IMR-90 (cell line): ENCODE results near the gene RET. TPM values are rescaled to one million over a fixed set of nuclear protein-coding genes. Genes with fewer than 3 reads are reported as not detected.

ENCODE experiments used
- ATAC-seq: fragments of 200-7000 bp; cut with Tn5 transposase; 2 replicates; pipeline ENCODE4 v1.9.1; 2020; ENCODE audit warnings: low read depth, mild to moderate bottlenecking, moderate library complexity
- BruUV-seq: library from RNA; stranded (reverse); fragments of 400-500 nt; replicated peaks from 2 replicates; lab custom pipeline; 2021; lab: Mats Ljungman, UMichigan
- CTCF ChIA-PET: fragments of 300-600 bp; formaldehyde crosslinking; extraction: SDS; loops from one replicate; lab custom pipeline; 2021; ENCODE audit warnings: antibody characterized with exemption; lab: Yijun Ruan, JAX
- POLR2A ChIA-PET: fragments of 300-600 bp; sonication (Branson Sonifier 250); formaldehyde crosslinking; loops from one replicate; lab custom pipeline; 2022; ENCODE audit warnings: antibody characterized with exemption; ENCODE audit not compliant: unreplicated experiment; lab: Charles Lee
- DNase-seq: peaks from one replicate; pipeline ENCODE4 v3.0.0; 2013
- H2AFZ ChIP-seq: replicated peaks from 2 replicates; pipeline ENCODE3; 2013; ENCODE audit warnings: low read length, mild to moderate bottlenecking; ENCODE audit not compliant: poor library complexity
- H2AK5ac ChIP-seq: 2 replicates; pipeline ENCODE4 v1.6.1; 2013; ENCODE audit warnings: low read depth, low read length, inconsistent platforms
- H2AK9ac ChIP-seq: replicated peaks from 2 replicates; pipeline ENCODE3; 2013; ENCODE audit warnings: mild to moderate bottlenecking, low read depth, low read length, moderate library complexity; ENCODE audit not compliant: poor library complexity
- H2BK120ac ChIP-seq: 2 replicates; pipeline ENCODE4 v1.6.1; 2013; ENCODE audit warnings: low read depth, low read length, inconsistent platforms
- H2BK15ac ChIP-seq: 3 replicates; pipeline ENCODE4 v1.6.1; 2013; ENCODE audit warnings: low read depth, low read length, inconsistent platforms
- H2BK20ac ChIP-seq: 2 replicates; pipeline ENCODE4 v1.6.1; 2013; ENCODE audit warnings: low read depth, mild to moderate bottlenecking, inconsistent platforms, low read length, moderate library complexity
- H2BK5ac ChIP-seq: 2 replicates; pipeline ENCODE4 v1.6.1; 2013; ENCODE audit warnings: mild to moderate bottlenecking, low read depth, low read length, inconsistent platforms; ENCODE audit not compliant: poor library complexity, severe bottlenecking
- H3K14ac ChIP-seq: replicated peaks from 2 replicates; pipeline ENCODE4 v1.6.1; 2013; ENCODE audit warnings: low read depth, low read length, inconsistent platforms
- H3K18ac ChIP-seq: 2 replicates; pipeline ENCODE4 v1.6.1; 2013; ENCODE audit warnings: low read depth, low read length, control low read depth
- H3K23ac ChIP-seq: 2 replicates; pipeline ENCODE4 v1.6.1; 2013; ENCODE audit warnings: low read depth, low read length, inconsistent platforms
- H3K27ac ChIP-seq: 2 replicates; pipeline ENCODE4 v1.5.1; 2013; ENCODE audit warnings: mild to moderate bottlenecking, control low read depth, low read length; ENCODE audit not compliant: insufficient read depth
- H3K27me3 ChIP-seq: 2 replicates; pipeline ENCODE4 v1.6.1; 2013; ENCODE audit warnings: low read length; ENCODE audit not compliant: control insufficient read depth, insufficient read depth
- H3K36me3 ChIP-seq: 2 replicates; pipeline ENCODE4 v1.6.1; 2013; ENCODE audit warnings: low read length, mixed read lengths; ENCODE audit not compliant: control insufficient read depth, insufficient read depth
- H3K4ac ChIP-seq: 2 replicates; pipeline ENCODE4 v1.6.1; 2013; ENCODE audit warnings: low read depth, low read length, inconsistent platforms
- H3K4me1 ChIP-seq: 2 replicates; pipeline ENCODE4 v1.6.1; 2013; ENCODE audit warnings: low read length, mixed read lengths; ENCODE audit not compliant: control insufficient read depth, insufficient read depth
- H3K4me2 ChIP-seq: 2 replicates; pipeline ENCODE4 v1.6.1; 2013; ENCODE audit warnings: low read depth, mild to moderate bottlenecking, control low read depth, low read length, moderate library complexity
- H3K4me3 ChIP-seq: 2 replicates; pipeline ENCODE4 v1.5.1; 2013; ENCODE audit warnings: low read depth, mild to moderate bottlenecking, control low read depth, low read length, moderate library complexity; ENCODE audit not compliant: insufficient read depth
- H3K56ac ChIP-seq: 2 replicates; pipeline ENCODE4 v1.6.1; 2013; ENCODE audit warnings: low read length, inconsistent platforms; ENCODE audit not compliant: insufficient read depth; ENCODE audit errors: extremely low read depth
- H3K79me1 ChIP-seq, 2 experiments: 2 replicates each; pipeline ENCODE4 v1.6.1; 2013; ENCODE audit warnings: low read length in 2 of 2, inconsistent platforms in 1 of 2, low read depth in 1 of 2
- H3K9ac ChIP-seq: 2 replicates; pipeline ENCODE4 v1.6.1; 2013; ENCODE audit warnings: low read depth, low read length, control low read depth
- H3K9me1 ChIP-seq: 2 replicates; pipeline ENCODE4 v1.6.1; 2013; ENCODE audit warnings: low read length, inconsistent platforms; ENCODE audit not compliant: insufficient read depth
- H3K9me3 ChIP-seq: 2 replicates; pipeline ENCODE4 v1.6.1; 2013; ENCODE audit warnings: low read length; ENCODE audit not compliant: control insufficient read depth, insufficient read depth
- H4K20me1 ChIP-seq: 2 replicates; pipeline ENCODE4 v1.6.1; 2013; ENCODE audit warnings: low read length, inconsistent platforms; ENCODE audit not compliant: insufficient read depth
- H4K5ac ChIP-seq: 2 replicates; pipeline ENCODE4 v1.6.1; 2013; ENCODE audit warnings: mild to moderate bottlenecking, low read depth, low read length, control low read depth
- H4K8ac ChIP-seq, 2 experiments: 2 replicates each; pipeline ENCODE4 v1.6.1; 2013; ENCODE audit warnings: low read depth in 2 of 2, low read length in 2 of 2, control low read depth in 1 of 2, inconsistent platforms in 1 of 2
- H4K91ac ChIP-seq: 2 replicates; pipeline ENCODE4 v1.6.1; 2013; ENCODE audit warnings: low read depth, low read length, inconsistent platforms; ENCODE audit not compliant: insufficient read depth
- CHD1 ChIP-seq: IDR thresholded peaks from 2 replicates; pipeline ENCODE4 v1.6.1; 2012; ENCODE audit warnings: low read depth, low read length, improper control_type of control experiment
- MXI1 ChIP-seq: IDR thresholded peaks from 2 replicates; pipeline ENCODE4 v1.6.1; 2012; ENCODE audit warnings: low read depth, mild to moderate bottlenecking, low read length, moderate library complexity, borderline replicate concordance
- NFE2L2 ChIP-seq: fragments of 150-350 bp; IDR thresholded peaks from 2 replicates; pipeline ENCODE4 v1.6.1; 2016; ENCODE audit warnings: low read depth, mild to moderate bottlenecking, low read length
- RCOR1 ChIP-seq: IDR thresholded peaks from 2 replicates; pipeline ENCODE4 v1.6.1; 2012; ENCODE audit warnings: mild to moderate bottlenecking, low read length, improper control_type of control experiment; ENCODE audit not compliant: insufficient replicate concordance
- WGBS, 2 experiments: methylation state at CpG; one replicate each; pipeline versions ENCODE4 v1.1.5 to v1.1.7; 2013; ENCODE audit warnings: missing lambda C conversion rate in 2 of 2; ENCODE audit not compliant: insufficient read length in 1 of 2; ENCODE audit errors: extremely low coverage in 2 of 2; 5-methylcytosine and 5-hydroxymethylcytosine counted together
- dilution Hi-C: fragments of 300-500 bp; cut with HindIII; formaldehyde crosslinking; loops from one replicate; pipeline ENCODE4 v1.14.3; 2018; ENCODE audit warnings: low sequenced_read_pairs; ENCODE audit not compliant: unreplicated experiment
- in situ Hi-C: fragments of 300-500 bp; cut with MboI; formaldehyde crosslinking; loops from 3 replicates; pipeline ENCODE4 v1.14.3; 2019; ENCODE audit warnings: low sequenced_read_pairs, inconsistent platforms, mixed read lengths
- intact Hi-C: fragments of 100-400 bp; cut with micrococcal nuclease; formaldehyde crosslinking; loops from 2 replicates; pipeline ENCODE4 v1.10.0; 2022
- polyA plus RNA-seq, 3 experiments: library from polyadenylated mRNA; depleted of rRNA; stranded (reverse); fragments of >200 nt; gene quantifications; 2 replicates each; pipeline ENCODE4 v1.2.3, GENCODE V29; 2012; ENCODE audit warnings: low replicate concordance in 1 of 3
- total RNA-seq: library from RNA; depleted of rRNA; stranded (reverse); fragments of >200 nt; gene quantifications from 2 replicates; pipeline ENCODE4 v1.2.3, GENCODE V29; 2012
- TF ChIP-seq, protein P1 (sequence below): conservative IDR thresholded peaks from 2 replicates; pipeline ENCODE4 v1.5.1; 2012; ENCODE audit warnings: mild to moderate bottlenecking, low read depth, low read length, improper control_type of control experiment

RET gene
- total and polyA plus RNA-seq, 2 of the 4 experiments (the other 2 are of a cell fraction): 0.10 to 0.18 TPM

DNA sequence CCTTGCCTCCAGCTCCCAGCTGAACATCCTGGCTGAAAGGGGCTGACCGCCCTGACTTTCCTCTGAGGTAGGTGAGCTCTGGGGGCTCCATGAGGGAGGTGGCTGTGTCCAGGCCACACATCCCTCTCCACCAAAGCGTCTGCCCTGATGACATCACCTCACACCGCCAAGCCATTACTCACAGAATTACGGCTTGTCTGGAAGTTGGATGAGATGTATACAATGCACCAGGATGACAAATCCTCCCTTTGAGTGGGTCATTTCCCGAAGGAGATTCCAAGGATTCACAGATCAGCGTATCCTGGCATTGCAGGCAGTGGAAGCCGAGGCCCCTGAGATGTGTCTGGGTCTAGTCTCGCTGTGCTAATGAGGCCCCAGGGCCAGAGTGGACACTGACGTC lies 15.1 kb upstream of the RET start:
- H2BK120ac ChIP-seq: no peak overlapping the region
- 39% methylated on average over 4 of the region's 9 CpGs; no CpG with 5 or more reads in 1 of the 2 experiments for WGBS, 2 experiments
- no TSS peak for BruUV-seq
- no peak overlapping the region for H3K27ac ChIP-seq
- DNase-seq (peak; percentile 9), ATAC-seq (no peak; the same call in 1 of the 2 replicates)
- H2BK5ac ChIP-seq: no peak overlapping the region
- no peak overlapping the region for H3K4me2 ChIP-seq
- no peak overlapping the region for H3K4ac ChIP-seq
- no peak overlapping the region for H2AK9ac ChIP-seq
- no peaks in the 10 kb centered on the region for H4K20me1 ChIP-seq
- H3K56ac ChIP-seq: no peak overlapping the region
- H2BK20ac ChIP-seq: no peak overlapping the region
- no peak overlapping the region for H3K23ac ChIP-seq
- no peak overlapping the region for H4K5ac ChIP-seq
- H2BK15ac ChIP-seq: no peak overlapping the region
- dilution Hi-C loops (no loop called here), intact Hi-C loops (no loop called here), in situ Hi-C loops (loop anchor here (25.0 kb wide), 1 partner anchor 174 kb away; no protein-coding TSS in a partner anchor)
- H3K27me3 ChIP-seq: peaks cover 13% of the 10 kb centered on the region
- H3K9me3 ChIP-seq: no peaks in the 10 kb centered on the region
- H4K91ac ChIP-seq: no peak overlapping the region
- no peak overlapping the region for H3K9ac ChIP-seq
- no peak overlapping the region for H2AK5ac ChIP-seq
- no peak overlapping the region for H3K18ac ChIP-seq
- no peak overlapping the region for H3K4me3 ChIP-seq
- H3K4me1 ChIP-seq: no peaks in the 10 kb centered on the region
- H3K14ac ChIP-seq: no peak overlapping the region
- H3K79me1 ChIP-seq: no peaks in the 10 kb centered on the region
- no peaks in the 10 kb centered on the region for H3K9me1 ChIP-seq
- no peak overlapping the region for H4K8ac ChIP-seq
- ChIA-PET POLR2A (no interaction called here), CTCF (no interaction called here)
- no peaks in the 10 kb centered on the region for H3K36me3 ChIP-seq
- no peak for TF ChIP-seq CHD1
- TF ChIP-seq RCOR1: no peak
- no peak for TF ChIP-seq MXI1
- TF ChIP-seq, protein P1, sequence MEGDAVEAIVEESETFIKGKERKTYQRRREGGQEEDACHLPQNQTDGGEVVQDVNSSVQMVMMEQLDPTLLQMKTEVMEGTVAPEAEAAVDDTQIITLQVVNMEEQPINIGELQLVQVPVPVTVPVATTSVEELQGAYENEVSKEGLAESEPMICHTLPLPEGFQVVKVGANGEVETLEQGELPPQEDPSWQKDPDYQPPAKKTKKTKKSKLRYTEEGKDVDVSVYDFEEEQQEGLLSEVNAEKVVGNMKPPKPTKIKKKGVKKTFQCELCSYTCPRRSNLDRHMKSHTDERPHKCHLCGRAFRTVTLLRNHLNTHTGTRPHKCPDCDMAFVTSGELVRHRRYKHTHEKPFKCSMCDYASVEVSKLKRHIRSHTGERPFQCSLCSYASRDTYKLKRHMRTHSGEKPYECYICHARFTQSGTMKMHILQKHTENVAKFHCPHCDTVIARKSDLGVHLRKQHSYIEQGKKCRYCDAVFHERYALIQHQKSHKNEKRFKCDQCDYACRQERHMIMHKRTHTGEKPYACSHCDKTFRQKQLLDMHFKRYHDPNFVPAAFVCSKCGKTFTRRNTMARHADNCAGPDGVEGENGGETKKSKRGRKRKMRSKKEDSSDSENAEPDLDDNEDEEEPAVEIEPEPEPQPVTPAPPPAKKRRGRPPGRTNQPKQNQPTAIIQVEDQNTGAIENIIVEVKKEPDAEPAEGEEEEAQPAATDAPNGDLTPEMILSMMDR: no peak
- no peak for TF ChIP-seq NFE2L2
- no peak overlapping the region for H2AFZ ChIP-seq
